Neural crest cell (in vitro differentiated cells): Measurements from ENCODE around the gene EML3. TPM values are rescaled to one million over a fixed set of nuclear protein-coding genes. Genes with fewer than 3 reads are reported as not detected.
A peak's percentile ranks its signal among the peaks of the same experiment; 100 is the strongest.

Experiments used
- DNase-seq: peaks from one replicate; pipeline ENCODE4 v3.0.0; 2021; ENCODE audit warnings: low read depth, mixed read lengths, low spot score
- H3K27ac Mint-ChIP-seq: one replicate; pipeline ENCODE4 v1.8.0; 2021; ENCODE audit warnings: mild to moderate bottlenecking, mixed read lengths; ENCODE audit not compliant: unreplicated experiment
- H3K27me3 Mint-ChIP-seq: 2 replicates; pipeline ENCODE4 v1.8.0; 2021; ENCODE audit warnings: low read depth, mild to moderate bottlenecking, mixed read lengths
- H3K36me3 Mint-ChIP-seq: 2 replicates; pipeline ENCODE4 v1.8.0; 2021; ENCODE audit warnings: low read depth, mild to moderate bottlenecking, mixed read lengths
- H3K4me1 Mint-ChIP-seq: 2 replicates; pipeline ENCODE4 v1.8.0; 2021; ENCODE audit warnings: mixed read lengths
- H3K4me3 Mint-ChIP-seq: one replicate; pipeline ENCODE4 v1.8.0; 2021; ENCODE audit warnings: mild to moderate bottlenecking, mixed read lengths
- H3K9me3 Mint-ChIP-seq: 2 replicates; pipeline ENCODE4 v1.8.0; 2021; ENCODE audit warnings: mixed read lengths
- CTCF ChIP-seq: fragments of 200-600 bp; sonication (generic); conservative IDR thresholded peaks from 2 replicates; pipeline ENCODE4 v1.5.0; 2021; ENCODE audit warnings: antibody characterized with exemption, mild to moderate bottlenecking
- total RNA-seq: library from RNA; stranded (reverse); gene quantifications from 2 replicates; pipeline ENCODE4 v1.2.1, GENCODE V29; 2021

Gene EML3
- total RNA-seq, 1 donor from 2014 or later: 40.0 TPM

DNA sequence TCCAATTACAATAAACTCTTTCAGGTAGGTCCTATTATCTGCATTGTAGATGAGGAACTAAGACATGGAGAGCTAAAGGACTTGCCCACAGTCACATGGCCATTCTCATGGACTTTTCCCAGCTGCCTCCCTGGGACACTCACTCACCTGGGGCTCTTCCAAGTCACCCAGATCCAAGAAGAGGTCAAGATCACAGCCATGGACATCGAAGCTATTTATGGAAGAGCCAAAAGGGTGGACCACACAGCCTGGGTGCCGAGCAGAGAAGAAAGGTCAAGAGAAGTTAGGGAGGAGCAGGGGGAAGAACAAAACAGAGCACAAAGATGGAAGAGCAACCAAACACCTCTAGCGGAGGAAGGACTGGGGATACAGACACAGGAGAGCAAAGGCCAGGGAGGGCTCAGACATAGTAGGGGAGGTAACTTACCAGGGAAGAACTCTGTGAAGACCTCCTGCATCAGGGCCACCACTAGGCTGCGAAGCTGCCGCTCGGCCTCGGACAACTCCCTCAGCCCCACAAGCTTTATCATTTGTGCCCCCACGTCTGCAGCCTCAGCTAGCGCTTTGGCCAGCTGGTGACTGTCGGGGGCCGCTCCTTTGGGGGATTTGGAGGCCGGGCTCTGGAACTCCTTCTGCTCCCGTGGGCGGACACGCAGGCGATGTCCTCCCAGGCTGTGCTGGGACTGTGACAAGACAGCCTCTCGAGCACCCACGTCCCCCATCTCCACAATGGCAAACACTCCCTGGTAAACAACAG is 31.4 kb downstream of the EML3 start:
- Mint-ChIP-seq H3K27me3 (no peaks in the 10 kb centered on the region), H3K9me3 (no peaks in the 10 kb centered on the region), H3K4me1 (no peaks in the 10 kb centered on the region), H3K27ac (no peak overlapping the region), H3K4me3 (no peak overlapping the region), H3K36me3 (peaks cover 6% of the 10 kb centered on the region)
- no peak for TF ChIP-seq CTCF
- DNase-seq: no peak

DNA sequence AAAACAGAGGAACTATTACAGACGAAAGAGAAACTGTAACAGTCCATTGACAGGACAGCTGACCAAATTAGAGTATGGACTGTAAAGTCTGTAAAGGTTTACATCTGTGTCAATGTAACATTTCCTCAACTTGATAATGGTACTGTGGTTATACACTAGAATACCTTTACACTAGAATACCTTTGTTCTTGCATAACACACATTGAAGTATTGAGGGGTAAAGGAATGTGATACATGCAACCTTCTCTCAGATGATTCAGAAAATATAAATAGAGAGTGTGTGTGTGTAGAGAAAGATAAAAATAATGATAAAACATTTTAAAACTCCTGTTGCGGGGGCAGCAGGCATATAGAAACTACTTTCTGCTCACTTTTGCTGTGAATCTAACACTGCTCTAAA is 33.3 kb downstream of the EML3 start:
- DNase-seq: no peak
- no peaks in the 10 kb centered on the region for H3K9me3 Mint-ChIP-seq
- no peak overlapping the region for H3K4me3 Mint-ChIP-seq
- no peak for TF ChIP-seq CTCF
- no peaks in the 10 kb centered on the region for H3K27me3 Mint-ChIP-seq
- peaks cover 6% of the 10 kb centered on the region for H3K36me3 Mint-ChIP-seq
- H3K4me1 Mint-ChIP-seq: peaks cover 11% of the 10 kb centered on the region
- H3K27ac Mint-ChIP-seq: no peak overlapping the region

GRCh38 chr11:62578541-62578940 is 34.0 kb downstream of the EML3 start:
- no peak for TF ChIP-seq CTCF
- Mint-ChIP-seq H3K27me3 (no peaks in the 10 kb centered on the region), H3K9me3 (no peaks in the 10 kb centered on the region), H3K36me3 (peaks cover 5% of the 10 kb centered on the region), H3K4me1 (peaks cover 18% of the 10 kb centered on the region), H3K4me3 (no peak overlapping the region), H3K27ac (peak overlapping the region; percentile 57)
- no peak for DNase-seq

DNA sequence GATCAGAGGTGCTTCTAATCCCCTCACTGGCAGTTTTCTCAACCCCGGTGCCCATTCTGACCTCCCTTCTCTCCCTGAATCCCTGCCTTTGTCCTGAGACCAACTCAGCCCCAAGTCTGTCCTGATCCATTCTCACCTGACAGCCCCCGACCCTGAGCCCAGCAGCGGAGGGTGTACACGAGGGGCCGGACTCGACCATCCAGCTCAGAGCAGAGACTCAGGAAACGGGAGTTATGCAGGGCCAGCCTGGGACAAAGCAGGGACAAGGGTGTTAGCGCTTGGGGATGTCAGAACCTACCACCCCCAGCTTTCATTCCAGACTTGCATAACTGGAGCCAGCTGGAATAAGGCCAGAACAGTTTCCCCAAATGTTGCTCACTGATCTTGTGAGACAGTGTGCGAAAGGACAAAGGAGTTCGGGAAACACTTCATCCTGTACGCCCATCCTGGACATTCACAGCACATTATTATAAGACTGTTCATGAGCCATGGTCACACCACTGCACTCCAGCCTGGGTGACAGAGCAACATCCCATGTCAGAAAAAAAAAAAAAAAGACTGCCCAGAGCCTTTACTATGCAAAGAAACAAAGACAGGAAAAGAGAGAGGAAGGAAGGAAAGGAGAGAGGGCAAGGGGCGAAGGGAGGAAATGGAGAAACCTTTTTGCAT is 35.4 kb downstream of the EML3 start:
- no peak overlapping the region for H3K27ac Mint-ChIP-seq
- peak overlapping the region; percentile 8 for H3K4me3 Mint-ChIP-seq
- no peaks in the 10 kb centered on the region for H3K27me3 Mint-ChIP-seq
- H3K4me1 Mint-ChIP-seq: peaks cover 29% of the 10 kb centered on the region
- TF ChIP-seq CTCF: no peak
- peaks cover 11% of the 10 kb centered on the region for H3K36me3 Mint-ChIP-seq
- DNase-seq: no peak
- no peaks in the 10 kb centered on the region for H3K9me3 Mint-ChIP-seq

- DNase-seq: no peak
- Mint-ChIP-seq H3K4me1 (peaks cover 42% of the 10 kb centered on the region), H3K4me3 (peak overlapping the region; percentile 84), H3K9me3 (no peaks in the 10 kb centered on the region), H3K27ac (no peak overlapping the region), H3K27me3 (no peaks in the 10 kb centered on the region), H3K36me3 (peaks cover 19% of the 10 kb centered on the region)
- TF ChIP-seq CTCF: no peak
Observed at GRCh38 chr11:62575837-62576236, 36.7 kb downstream of the EML3 start.
